HG02798 (cell line): ENCODE measurements around the gene ADGRD2.

Source experiments
- ATAC-seq: cut with Tn5 transposase; IDR thresholded peaks from one replicate; pipeline ENCODE4 v1.9.1; 2021; ENCODE audit warnings: mild to moderate bottlenecking; ENCODE audit not compliant: unreplicated experiment, poor library complexity

ADGRD2 gene

DNA sequence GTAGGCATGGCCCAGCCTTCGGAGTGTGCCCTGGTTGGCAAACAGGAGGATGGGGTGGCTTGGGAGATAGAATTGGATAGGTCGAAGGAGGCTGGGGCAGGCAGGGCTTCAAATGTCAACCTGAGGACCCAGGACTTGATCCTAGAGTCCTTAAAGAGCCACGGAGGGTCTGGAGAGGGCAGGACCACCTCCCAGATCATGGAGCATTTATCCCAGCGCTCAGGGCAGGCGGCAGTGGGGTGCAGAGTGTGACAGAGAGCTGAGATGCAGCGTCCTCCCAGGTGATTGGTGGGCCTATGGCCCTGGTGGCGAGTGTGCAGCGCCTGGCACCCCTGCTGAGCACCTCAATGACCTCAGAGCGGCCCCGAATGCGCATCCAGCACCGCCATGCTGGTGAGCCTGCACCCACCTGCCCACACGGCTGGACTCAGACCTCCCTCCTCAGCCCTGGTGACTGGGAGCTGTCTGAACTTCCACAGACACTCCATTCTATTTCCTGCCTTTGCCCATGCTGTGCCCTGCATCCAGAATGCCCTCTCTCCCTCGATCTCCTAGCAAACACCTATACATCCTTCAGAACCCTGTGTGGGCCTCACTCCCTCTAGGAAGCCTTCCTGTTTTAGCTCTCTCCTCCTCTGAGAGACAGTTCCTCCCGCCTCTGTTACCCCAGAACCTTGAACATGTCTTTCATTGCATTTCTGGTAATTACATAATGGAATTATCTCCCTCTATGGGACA is 6.3 kb downstream of the ADGRD2 start:
- ATAC-seq = no peak

DNA sequence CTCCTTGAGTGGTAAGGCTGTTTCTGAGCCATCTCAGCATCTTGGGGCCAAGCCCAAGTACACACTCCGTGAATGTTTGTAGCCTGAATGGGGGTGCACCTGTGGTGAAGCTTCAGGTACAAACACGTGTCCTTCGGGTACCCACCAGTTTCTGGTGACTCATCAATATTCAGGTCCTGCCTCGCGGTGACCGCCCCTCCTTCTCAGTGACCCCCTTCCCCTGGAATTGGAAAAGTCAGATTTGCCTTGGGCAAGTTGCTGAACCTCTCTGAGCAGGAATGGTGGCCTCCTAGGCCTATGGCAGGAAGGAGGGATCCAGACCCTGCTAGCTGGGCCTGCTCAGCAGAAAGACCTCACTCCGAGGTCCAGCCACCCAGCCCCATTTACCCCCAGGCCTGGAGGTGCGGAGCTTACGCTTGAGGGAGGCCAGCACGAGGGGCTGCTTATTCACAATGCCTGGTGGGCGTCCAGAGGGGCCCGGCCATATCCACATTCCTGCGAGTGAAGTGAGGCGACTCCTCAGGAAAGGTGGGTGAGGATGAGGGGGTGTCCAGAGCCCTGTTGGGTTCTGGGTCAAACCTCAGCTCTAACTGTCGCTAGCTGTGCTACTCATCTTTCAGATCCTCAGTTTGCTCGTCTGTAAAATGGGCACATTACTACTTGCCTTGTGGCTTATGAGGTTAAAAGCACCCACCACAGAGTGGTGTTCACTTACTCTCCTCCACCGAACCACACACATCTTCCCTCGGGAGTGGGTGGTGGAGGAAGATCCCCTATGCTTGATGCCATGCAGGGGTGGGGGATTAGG is 7.0 kb downstream of the ADGRD2 start:
- ATAC-seq = no peak

DNA sequence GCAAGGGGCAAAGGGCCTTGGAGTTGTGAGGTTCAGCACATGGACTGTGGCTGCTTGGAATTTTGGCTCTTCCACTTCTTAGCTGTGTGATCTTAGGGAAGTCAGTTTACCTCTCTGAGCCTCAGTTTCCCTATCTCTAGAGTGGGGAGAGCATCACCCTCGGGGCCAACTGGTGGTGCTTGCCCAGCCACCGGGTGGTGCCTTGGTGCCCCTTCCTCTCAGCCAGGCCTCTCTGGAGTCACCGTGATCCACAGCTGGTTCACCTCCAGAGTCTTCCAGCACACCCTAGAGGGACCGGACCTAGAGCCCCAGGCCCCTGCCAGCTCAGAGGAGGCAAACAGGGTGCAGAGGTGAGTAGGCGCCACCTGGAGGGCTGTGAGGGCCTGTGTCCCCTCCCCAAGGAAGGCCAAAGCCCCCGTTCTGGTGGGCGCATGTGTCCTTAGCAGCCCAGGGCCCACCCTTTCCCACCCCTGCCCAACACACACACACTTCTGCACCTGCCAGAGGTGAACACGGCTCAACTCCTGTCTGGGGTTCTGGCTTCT is 7.7 kb downstream of the ADGRD2 start:
- no peak for ATAC-seq

DNA sequence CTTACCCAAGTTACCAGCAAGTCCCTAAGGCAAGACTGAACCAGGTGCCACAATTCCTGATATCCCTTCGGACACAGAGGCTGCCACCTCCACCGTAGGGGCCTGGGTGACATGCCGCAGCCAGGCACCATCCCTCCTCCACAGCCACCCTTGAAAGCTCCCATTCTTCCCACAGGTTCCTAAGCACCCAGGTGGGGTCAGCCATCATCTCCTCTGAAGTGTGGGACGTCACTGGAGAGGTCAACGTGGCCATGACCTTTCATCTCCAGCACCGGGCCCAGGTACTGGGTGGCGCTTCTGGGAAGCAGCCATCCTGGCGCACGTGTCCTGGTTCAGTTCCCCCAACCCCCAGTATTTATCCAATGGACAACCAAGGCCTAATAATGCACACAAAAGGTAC is 8.2 kb downstream of the ADGRD2 start:
- no peak for ATAC-seq

DNA sequence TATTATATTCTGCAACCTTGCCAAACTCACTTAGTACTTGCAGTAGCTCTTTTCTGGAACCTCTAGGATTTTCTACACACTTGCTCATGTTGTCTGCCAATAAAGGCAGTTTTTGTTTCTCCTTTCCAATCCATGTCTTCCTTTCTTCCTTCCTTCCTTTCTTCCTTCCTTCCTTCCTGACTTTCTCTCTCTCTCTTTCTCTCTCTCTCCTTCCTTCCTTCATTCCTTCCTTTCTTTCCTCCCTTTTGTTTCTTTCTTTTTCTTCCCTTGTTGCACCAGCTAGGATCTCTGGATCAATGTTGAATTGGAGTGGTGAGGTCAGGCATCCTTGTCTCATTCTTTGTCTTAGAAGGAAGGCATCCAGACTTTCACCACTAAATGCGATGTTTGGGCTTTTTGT is 12.5 kb downstream of the ADGRD2 start:
- no peak for ATAC-seq

DNA sequence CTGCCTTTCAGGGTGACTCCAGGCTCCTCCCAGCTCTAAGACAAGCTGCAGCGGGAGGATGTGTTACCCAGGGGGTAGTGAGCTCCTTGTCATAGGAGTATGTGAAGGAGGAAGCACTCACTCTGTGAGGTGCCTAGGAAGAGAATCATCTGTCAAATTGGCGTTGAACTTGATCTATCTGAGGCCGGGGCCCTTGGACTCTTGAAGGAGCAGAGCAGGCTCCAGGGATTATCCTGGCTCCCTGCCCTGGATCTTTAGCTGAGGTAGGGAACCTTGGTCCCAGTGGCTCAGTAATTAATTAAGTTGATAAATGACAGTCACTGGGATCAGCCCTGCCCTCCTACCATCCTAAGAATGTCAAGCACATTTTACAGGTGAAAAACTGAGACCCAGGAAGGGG is 15.5 kb downstream of the ADGRD2 start:
- ATAC-seq = no peak

DNA sequence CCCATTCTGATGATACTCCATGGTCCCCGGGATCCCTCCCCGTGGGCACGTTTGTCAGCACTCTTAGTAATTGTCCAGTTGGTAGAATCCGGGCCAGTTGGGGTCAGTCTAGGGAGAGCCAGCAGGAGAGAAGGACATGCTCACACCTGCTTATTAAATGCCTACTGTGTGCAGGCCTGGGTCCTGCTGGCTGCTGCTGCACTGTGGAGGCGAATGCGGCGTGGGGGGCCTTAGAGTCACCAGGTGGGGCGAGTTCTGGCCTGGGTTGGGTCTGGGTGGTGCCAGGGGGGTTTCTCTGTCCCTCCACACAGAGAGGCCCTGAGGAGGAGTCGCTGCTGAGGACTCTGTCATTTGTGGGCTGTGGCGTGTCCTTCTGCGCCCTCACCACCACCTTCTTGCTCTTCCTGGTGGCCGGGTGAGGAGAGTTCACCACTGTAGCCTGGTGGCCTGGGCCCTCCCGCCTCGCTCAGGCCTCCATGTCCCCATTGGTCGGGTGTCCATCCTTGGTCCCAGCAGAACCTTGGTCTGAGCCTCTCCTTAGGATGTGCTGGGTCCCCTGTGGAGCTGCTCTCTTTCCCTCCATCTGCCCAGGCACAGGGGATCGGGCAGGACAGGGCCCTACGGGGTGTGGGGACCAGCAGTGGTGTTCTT is 17.3 kb downstream of the ADGRD2 start:
- ATAC-seq = no peak

DNA sequence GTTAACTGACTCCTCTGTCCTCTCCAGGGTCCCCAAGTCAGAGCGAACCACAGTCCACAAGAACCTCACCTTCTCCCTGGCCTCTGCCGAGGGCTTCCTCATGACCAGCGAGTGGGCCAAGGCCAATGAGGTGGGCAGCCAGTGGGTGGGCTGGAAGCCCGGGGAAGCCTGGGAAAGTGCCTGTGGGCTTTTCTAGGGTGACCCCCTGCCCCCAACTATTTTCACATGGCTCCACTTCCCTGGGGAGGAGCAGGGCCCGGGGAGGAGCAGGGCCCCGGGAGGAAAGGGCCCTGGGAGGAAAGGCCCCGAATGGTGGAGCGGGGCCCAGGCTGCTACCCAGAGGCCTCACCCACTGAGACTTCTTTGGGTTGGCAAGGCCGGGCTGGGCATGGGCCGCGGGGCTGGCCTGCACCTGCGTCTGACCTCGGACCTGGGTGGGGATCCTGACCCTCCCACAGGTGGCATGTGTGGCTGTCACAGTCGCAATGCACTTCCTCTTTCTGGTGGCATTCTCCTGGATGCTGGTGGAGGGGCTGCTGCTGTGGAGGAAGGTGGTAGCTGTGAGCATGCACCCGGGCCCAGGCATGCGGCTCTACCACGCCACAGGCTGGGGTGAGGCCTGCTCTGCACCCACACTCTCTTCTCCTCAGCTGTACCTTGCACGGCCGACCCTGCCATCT is 17.9 kb downstream of the ADGRD2 start:
- no peak for ATAC-seq

DNA sequence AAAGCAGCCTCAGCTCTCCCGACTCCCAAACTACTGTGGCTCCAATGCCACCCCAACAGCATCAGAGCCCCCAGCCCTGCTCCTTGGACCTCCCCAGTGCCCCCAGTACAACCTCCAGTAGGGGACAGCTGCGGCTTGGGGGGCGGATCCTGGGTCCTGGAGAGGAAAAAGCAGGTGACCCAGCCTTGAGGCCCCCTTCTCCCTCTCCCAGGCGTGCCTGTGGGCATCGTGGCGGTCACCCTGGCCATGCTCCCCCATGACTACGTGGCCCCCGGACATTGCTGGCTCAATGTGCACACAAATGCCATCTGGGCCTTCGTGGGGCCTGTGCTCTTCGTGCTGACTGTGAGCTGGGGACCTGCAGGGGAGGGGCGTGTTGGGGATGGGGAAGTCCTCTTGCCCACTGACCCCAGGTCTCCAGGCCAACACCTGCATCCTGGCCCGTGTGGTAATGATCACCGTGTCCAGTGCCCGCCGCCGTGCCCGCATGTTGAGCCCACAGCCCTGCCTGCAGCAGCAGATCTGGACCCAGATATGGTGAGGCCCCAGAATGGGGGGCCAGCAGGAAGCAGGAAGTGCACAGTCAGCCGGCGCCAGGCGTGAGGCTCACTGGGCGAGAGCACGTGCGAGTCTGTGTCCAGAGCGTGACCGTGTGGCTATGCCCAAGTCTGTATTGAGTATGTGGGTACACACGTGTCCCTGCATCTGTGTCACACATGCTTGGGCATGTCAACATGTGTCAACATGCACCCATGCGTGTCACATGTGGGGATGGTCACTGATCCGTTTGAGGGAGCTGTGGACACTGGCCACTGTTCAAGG is 19.0 kb downstream of the ADGRD2 start:
- no peak for ATAC-seq

DNA sequence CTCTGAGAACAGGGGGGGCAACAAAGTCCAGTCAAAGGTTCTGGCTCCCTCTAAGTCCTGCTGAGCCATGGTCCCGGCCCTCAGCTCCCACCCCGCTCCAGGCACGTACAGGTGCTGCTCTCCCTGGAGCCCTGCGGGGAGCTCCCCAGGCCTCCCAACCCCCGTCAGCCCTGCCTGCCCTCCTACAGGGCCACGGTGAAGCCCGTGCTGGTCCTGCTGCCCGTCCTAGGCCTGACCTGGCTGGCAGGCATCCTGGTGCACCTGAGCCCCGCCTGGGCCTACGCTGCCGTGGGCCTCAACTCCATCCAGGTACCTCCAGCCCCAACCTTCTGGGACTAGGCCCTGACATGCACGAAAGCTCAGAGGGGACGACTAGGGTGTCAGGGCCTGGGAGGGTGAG is 20.1 kb downstream of the ADGRD2 start:
- no peak for ATAC-seq

DNA sequence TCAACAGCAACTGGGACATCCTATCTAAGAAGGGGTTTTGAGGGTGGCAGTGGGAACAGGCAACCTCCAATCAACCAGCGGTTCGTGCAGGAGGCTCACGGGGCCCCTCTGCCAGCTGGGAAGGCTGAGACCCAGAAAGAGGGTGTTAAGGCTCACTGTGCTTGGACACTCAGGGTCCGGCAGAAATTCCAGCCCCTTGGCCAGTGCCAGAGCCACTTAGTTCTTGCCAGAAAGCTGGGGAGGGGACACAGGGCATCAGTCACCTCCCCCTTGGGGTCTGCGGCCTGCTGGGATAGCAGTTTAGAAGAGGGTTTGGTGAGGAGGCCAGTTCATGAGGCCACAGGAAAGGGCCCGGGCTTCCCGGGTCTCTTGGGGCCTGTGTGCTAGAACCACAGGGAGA is 20.5 kb downstream of the ADGRD2 start:
- no peak for ATAC-seq

DNA sequence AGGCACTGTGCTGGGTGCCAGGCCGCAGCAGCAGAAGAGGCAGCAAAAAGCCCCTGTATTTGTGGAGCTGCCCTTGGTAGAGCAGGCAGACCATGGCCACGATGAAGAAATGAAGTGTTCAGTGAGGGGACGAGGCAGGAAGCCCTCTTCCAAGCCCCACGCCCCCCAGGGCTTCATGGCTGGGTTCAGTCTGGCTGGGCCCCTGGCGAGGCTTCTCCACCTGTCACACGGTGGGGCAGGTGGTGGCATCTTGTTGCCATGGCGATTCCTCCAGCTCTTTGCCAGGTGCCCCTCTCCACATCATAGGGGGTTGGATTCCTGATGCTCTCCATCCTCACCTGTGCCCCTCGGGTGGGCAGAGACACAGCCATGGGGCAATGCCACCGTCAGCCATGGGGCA is 21.5 kb downstream of the ADGRD2 start:
- no peak for ATAC-seq

DNA sequence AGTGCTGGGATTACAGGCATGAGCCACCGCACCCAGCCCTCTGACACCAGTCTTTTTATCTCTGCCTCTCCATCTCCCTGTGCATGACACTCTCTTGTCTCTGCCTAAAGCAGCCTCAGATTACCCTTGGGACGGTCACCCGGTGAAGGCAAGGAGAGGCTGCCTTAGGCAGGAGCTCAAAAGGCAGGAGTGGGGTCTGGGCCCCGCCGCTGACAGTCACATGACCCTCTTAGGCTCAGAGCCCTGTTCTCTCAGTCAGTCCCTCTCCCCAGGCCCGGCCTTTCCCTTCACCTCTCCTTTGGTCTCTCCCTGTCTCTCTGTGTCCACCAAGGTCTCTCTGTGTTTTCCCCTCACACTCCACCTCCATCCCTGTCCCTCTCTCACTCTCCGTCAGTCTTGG is 22.5 kb downstream of the ADGRD2 start:
- no peak for ATAC-seq

DNA sequence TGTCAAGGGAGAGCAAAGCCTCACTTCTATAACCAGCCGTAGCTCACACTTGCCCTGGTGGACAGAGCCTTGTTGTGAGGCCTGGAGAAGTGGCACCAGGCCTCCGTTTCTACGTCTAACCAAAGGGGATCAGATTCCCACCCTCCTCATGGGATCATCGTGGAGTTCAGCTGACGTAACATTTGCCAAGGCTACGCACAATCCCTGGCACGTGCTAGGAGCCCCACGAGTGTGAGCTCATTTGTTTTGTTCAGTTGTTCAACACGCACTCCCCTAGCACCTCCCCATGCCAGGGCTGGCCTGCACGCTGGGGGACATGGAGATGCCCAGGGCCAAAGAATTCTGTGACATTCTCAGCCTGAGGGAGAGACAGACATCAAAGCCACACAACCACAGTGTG is 23.1 kb downstream of the ADGRD2 start:
- ATAC-seq = no peak

DNA sequence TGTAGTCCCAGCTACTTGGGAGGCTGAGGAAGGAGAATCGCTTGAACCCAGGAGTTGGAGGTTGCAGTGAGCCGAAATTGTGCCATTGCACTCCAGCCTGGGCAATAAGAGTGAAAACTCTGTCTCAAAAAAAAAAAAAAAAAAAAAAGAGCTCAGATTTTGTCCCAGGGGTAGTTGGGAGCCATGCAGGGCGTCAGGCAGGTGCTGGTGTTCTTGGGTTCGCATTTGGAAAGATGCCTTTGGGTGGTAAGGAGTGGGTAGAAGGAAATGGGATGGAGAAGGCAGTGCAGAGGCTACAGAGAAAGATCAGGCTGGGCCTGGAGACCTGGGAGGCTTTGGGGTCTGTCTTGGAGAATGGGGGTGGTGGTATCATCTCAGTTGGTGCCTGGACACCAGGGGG is 23.9 kb downstream of the ADGRD2 start:
- no peak for ATAC-seq

DNA sequence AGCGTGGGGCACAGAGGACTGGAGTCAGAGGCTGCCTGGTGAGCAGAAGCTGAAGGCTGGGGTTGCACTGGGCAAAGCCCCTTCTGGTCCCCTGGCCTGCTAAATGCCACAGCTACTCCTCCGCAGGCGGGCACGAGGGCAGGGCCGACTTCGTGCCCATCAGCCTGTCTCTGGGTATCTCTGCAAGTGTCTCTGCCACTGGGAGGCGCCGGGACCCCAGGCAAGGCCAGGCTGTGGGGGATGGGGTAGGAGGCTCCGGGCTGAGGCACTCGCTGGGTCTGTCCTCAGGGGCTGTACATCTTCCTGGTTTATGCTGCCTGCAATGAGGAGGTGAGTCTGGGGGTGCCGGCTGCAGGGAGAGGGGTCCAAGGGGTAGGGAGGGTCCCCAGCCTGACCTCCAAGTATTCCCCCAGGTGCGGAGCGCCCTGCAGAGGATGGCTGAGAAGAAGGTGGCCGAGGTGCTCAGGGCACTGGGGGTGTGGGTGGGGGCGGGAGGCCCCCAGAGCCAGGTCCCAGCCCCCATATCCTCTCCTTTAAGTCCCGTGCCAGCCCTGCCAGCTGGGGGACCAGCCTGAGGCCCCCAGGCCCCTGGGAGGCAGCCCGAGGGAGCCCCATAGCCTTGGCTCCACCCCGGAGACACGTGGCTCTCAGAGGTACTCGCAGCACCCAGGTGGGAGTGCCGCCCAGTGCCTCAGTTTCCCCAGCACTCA is 25.1 kb downstream of the ADGRD2 start:
- no peak for ATAC-seq

DNA sequence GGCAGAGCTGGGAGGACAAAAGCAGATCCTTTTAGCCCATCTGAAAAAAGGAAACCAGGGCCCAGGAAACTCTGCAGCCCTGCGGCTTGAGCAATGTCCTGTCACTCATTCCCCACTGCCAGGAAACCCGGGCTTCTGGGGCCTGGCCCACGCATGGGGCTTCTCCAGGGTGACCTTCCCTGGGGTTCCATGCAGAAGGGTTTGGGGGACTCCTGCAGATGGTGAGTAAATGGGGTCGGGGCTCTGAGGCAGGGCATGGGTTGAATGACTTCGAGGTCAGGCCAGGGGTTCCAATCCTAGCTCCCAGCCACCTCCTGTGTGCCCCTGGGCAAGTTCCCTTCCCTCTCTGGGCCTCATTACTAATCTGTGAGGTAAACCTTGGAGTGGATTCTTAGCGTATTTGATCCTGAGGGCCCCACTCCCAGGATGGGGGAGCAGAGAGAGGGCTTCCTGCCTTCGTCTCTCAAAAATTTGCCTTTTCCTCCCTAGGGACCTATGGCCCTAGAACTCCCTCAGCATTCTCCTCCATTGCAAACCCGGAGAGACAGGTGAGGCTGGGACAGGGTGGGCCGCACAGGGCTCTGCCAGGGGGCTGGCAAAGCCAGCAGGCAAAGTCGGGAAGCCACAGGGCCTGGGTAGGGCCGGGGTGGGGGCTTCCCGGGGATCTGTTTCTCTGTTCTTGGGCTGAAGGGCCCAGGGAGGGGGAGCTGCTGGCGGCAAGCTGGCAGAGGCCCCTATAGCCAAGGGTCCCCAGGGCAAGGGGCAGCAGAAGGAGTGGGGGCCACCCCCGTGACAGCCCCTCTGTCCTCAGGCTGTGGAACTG is 25.8 kb downstream of the ADGRD2 start:
- no peak for ATAC-seq

DNA sequence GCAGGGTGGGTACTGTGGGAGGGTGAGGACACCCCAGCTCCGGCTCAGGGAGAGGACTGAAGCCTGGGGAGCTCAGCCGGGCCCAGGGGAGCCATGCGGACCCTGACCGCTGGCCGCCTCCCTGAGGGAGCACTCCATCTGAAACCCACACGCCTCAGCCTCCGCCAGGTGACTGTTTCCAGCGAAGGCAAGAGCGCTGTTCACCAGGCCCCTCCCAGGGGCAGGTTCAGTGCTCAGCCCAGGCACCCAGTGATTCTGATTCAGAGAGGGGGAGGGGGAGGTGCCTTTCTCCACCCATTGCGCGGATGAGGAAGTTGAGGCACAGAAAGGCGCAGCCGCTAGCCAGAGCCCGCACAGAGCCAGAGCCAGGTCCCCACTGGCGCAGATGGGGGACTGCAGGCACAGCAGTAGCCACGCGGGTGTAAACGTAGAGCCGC is 27.0 kb downstream of the ADGRD2 start:
- no peak for ATAC-seq
